NCI-H1930 (cell line): Measurements from ENCODE around the gene PET117.
"Not testable (repeated sequence)": the region's sequence is repeated elsewhere in the genome, so short reads cannot be mapped to it uniquely, and the experiment has no call there.

ENCODE experiments used
- DNase-seq, 2 experiments: peaks; one replicate each; lab custom pipeline; 2025; lab: John Stamatoyannopoulos, UW

The PET117 gene

GRCh38 chr20:18137412-18138265 is at the start of gene PET117, which contains the start of gene KAT14:
PET117 (plus strand) TSS chr20:18137863; CDS start chr20:18137956, 93 bp downstream.
KAT14 (plus strand) TSS chr20:18137863; CDS start chr20:18142661, 4,798 bp downstream.
- DNase-seq, result peak; percentile 83 to 92

- DNase-seq, result not testable (repeated sequence)
Observed at GRCh38 chr20:18088298-18088697, 49.4 kb upstream of the PET117 start.

GRCh38 chr20:18088841-18089240 is 48.8 kb upstream of the PET117 start:
- DNase-seq, result not testable (repeated sequence)

- no peak for DNase-seq
Observed at GRCh38 chr20:18090044-18090443, 47.6 kb upstream of the PET117 start.

GRCh38 chr20:18090477-18090876 is 47.2 kb upstream of the PET117 start:
- DNase-seq, result no peak

GRCh38 chr20:18091623-18092022 is 46.0 kb upstream of the PET117 start:
- DNase-seq, result no peak

- DNase-seq, result no peak
Observed at GRCh38 chr20:18092890-18093289, 44.8 kb upstream of the PET117 start.

GRCh38 chr20:18093388-18093787 is 44.3 kb upstream of the PET117 start:
- no peak for DNase-seq

- no peak for DNase-seq
Observed at GRCh38 chr20:18094191-18094590, 43.5 kb upstream of the PET117 start.

GRCh38 chr20:18100569-18100968 is 37.1 kb upstream of the PET117 start:
- DNase-seq, result not testable (repeated sequence)

GRCh38 chr20:18101125-18101810 is 36.4 kb upstream of the PET117 start:
- DNase-seq, result no peak

GRCh38 chr20:18103497-18103896 is 34.2 kb upstream of the PET117 start:
- DNase-seq, result peak; percentile 53 to 73

GRCh38 chr20:18108326-18108725 is 29.3 kb upstream of the PET117 start:
- no peak for DNase-seq

GRCh38 chr20:18128574-18128973 is 9.1 kb upstream of the PET117 start:
- DNase-seq, result not testable (repeated sequence)

- DNase-seq, result no peak
Observed at GRCh38 chr20:18132663-18133062, 5.0 kb upstream of the PET117 start.

- DNase-seq, result no peak
Observed at GRCh38 chr20:18133962-18134361, 3.7 kb upstream of the PET117 start.

GRCh38 chr20:18138266-18138582 is 561 bp downstream of the PET117 start:
- no peak for DNase-seq

GRCh38 chr20:18138639-18139583 is 1.2 kb downstream of the PET117 start:
- no peak for DNase-seq

- DNase-seq, result no peak
Observed at GRCh38 chr20:18139832-18140231, 2.2 kb downstream of the PET117 start.

- DNase-seq, result no peak
Observed at GRCh38 chr20:18144541-18145099, 7.0 kb downstream of the PET117 start.

GRCh38 chr20:18154342-18154741 is 16.7 kb downstream of the PET117 start:
- no peak for DNase-seq

- DNase-seq, result no peak
Observed at GRCh38 chr20:18156045-18156444, 18.4 kb downstream of the PET117 start.
